GM13976 (cell line): ENCODE measurements around the gene BCAS4.

Experiments used
- DNase-seq: peaks from one replicate; pipeline ENCODE4 v3.0.0; 2012; ENCODE audit warnings: low spot score
- in situ Hi-C: fragments of 300-500 bp; cut with MboI; formaldehyde crosslinking; loops from one replicate; pipeline ENCODE4 v1.12.0; 2022; ENCODE audit warnings: low sequenced_read_pairs, mixed read lengths, inconsistent platforms; ENCODE audit not compliant: unreplicated experiment
- TF ChIP-seq, protein P1 (sequence below): IDR thresholded peaks from 2 replicates; pipeline ENCODE4 v1.5.1; 2012; ENCODE audit warnings: borderline replicate concordance, mild to moderate bottlenecking; ENCODE audit not compliant: insufficient read depth; ENCODE audit errors: extremely low read depth, missing control alignments, control extremely low read depth

Gene BCAS4

DNA sequence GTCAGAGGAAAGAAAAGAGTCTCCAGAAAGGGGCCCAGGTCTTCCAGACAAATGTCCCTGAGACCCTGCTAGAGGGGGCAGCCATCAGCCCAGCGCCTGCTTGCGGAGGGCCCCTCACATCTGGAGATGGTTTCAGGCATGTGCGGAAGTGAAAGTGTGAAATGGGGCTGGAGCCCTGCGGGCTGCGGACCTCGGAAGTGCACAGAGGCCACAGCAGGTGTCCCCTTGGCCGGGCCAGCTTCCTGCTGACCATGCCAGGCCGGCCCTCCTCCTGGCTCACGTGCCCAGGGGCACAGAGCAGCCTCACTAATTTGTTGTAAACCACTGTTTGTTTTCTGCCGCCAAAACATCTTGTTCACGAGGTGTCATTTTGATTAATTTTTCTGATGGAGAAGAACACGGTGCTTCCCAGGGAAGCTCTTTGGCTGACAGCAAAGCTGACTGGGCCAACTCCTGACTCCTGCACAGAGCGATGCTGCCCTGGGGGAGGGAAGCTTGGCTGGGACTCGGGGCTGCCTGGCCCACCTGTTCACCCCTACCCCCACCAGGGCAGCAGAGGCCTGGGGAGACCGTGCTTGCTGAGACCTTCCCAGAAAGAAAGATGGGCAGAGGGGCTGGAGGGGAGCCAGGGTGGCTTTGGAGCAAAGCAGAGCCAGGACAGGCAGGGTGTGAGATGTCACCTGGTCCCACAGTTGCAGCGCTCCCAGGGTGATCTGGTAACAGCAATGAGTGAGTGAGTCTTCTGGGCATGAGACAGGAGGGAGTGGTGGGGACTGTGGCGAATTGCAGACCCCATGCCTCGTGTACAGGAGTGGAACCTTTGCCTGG, 54.2 kb downstream of the BCAS4 start:
- in situ Hi-C loops = no loop called here

DNA sequence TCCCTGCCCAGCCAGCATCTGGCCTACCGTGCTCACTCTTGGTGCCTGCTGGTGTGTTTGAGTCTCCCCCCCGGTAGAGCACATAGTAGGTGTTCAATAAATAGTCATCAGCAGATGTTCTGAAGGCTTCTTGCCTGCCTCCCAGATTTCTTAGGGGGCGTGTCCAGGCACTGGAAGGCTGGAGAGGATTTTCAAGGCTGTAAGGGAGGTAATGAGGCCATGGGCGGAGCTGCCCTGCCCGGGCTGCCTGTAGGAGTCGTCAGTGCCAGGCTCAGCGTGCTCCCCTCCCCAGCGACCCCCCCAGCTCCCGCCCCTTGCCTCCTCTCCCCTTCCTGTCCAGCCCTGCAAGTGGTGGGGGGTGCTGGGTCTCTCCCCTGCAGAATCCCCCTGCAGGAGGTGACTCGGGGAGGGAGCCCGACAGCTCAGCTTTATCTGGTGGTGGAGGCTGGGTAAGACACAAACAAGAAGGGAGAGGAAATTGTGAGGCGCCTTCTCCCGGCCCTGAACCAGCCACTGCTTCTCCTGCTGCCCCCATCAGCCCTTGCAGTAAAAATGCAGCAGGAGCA, 55.9 kb downstream of the BCAS4 start:
- DNase-seq = no peak
- TF ChIP-seq, protein P1, sequence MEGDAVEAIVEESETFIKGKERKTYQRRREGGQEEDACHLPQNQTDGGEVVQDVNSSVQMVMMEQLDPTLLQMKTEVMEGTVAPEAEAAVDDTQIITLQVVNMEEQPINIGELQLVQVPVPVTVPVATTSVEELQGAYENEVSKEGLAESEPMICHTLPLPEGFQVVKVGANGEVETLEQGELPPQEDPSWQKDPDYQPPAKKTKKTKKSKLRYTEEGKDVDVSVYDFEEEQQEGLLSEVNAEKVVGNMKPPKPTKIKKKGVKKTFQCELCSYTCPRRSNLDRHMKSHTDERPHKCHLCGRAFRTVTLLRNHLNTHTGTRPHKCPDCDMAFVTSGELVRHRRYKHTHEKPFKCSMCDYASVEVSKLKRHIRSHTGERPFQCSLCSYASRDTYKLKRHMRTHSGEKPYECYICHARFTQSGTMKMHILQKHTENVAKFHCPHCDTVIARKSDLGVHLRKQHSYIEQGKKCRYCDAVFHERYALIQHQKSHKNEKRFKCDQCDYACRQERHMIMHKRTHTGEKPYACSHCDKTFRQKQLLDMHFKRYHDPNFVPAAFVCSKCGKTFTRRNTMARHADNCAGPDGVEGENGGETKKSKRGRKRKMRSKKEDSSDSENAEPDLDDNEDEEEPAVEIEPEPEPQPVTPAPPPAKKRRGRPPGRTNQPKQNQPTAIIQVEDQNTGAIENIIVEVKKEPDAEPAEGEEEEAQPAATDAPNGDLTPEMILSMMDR = no peak
- in situ Hi-C loops = no loop called here

More for the DNA sequence above, 54.2 kb downstream of the BCAS4 start:
- DNase-seq = peak; percentile 62
- TF ChIP-seq, protein P1 = no peak

DNA sequence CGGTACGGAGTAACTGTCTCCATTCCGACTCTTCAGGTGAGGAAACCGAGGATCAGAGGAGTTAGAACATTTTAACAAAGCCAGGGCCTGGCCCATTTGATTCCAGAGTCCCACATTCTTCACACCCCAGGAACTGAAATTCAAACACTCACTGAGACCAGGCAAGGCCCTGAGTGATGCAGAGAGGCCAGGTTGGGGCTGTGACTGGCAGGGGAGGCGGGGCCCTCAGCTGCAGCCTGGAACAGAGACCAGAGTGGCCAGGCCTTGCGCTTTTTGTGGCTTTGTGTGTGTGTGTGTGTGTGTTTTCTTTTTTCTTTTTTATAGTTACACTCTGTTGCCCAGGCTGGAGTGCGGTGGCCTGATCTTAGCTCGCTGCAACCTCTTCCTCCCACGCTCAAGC, 57.2 kb downstream of the BCAS4 start:
- no peak for DNase-seq
- in situ Hi-C loops = no loop called here
- TF ChIP-seq, protein P1 = no peak

DNA sequence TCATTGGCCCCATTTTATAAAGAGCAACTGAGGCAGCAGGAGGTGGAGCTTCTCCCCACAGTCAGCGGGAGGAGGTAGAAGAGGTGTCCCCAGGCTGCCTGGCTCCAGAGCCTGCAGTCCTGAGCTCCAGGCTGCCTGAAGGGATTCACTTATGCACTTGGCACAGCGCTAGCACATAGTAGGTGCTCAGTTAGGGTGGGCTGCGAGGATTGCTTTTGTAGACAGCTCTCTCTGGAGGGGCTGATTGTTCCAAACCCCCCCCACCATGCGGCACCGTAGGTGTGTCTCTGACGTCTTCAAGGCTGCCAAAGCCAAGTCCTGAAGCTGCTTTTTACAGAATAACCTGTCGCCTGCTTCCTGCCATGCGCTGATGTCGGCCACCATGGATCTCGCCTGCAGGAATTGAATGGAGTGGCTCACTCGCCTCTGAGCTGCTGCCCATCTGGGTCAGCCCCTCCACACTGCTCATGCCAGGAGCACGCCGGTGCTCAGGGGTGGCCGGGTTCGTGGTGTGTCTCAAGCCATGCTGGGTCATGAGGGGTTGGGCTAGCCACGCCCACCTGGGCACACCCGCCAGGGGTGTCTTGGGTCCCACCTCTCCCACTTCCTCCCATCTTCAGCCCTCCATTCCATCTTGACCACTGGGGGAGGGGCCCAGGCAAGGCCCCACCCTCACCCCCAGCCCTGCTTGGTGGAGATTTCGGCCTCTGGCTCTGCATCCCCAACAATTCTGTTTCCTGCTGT, 59.8 kb downstream of the BCAS4 start:
- DNase-seq = no peak
- TF ChIP-seq, protein P1 = no peak
- in situ Hi-C loops = no loop called here

GRCh38 chr20:50855498-50856474, 60.9 kb downstream of the BCAS4 start:
- TF ChIP-seq, protein P1 = no peak
- in situ Hi-C loops = no loop called here
- no peak for DNase-seq

DNA sequence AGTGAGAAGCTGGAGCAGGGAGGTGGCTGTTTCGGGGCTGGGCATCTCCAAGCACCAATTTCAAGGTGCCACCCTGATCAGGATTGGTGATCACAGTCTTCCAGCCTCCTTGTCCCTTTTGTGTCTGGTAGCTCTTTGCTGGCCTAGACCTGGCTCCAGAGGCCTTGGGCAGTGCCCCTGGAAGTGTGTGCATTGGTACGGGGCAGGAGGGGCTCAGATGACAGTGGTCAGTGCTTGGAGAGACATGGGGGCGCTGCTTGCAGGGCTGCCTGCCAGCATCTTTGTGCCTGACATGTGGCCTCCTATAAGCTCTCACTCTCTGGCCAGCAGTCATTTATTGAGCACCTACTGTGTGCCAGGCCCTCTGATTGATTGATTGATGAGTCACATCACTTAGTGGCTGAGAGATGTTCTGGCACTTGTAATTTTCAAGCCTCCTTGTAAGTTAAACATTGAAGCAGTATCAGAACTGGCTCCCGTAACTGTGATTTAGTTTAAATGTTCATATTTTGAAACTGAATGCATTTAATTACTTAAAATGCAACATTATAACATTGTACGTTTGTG, 61.7 kb downstream of the BCAS4 start:
- DNase-seq = no peak
- TF ChIP-seq, protein P1 = no peak
- in situ Hi-C loops = no loop called here
